SK-N-SH (cell line): Measurements from ENCODE around the gene CALCOCO1. TPM values are rescaled to one million over a fixed set of nuclear protein-coding genes. Genes with fewer than 3 reads are reported as not detected.

Source experiments
- CTCF ChIA-PET: fragments of 300-600, 350-600 bp; formaldehyde crosslinking; extraction: SDS; loops from one replicate; lab custom pipeline; 2021; lab: Yijun Ruan, JAX
- POLR2A ChIA-PET: fragments of 350-600 bp; sonication (Branson Sonifier 250); formaldehyde crosslinking; extraction: SDS; loops from one replicate; lab custom pipeline; 2020; ENCODE audit warnings: antibody characterized with exemption, inconsistent platforms; lab: Yijun Ruan, JAX
- DNase-seq: peaks from one replicate; pipeline ENCODE4 v3.0.0; 2012
- H2AFZ ChIP-seq: fragments of 200-600 bp; sonication (generic); 2 replicates; pipeline ENCODE4 v1.8.1; 2016; ENCODE audit warnings: antibody characterized with exemption, mild to moderate bottlenecking, low read depth
- H3F3A ChIP-seq: fragments of 200-600 bp; sonication (generic); replicated peaks from 2 replicates; pipeline ENCODE3; 2016; ENCODE audit warnings: antibody characterized with exemption, mild to moderate bottlenecking; ENCODE audit not compliant: insufficient read depth
- H3K27ac ChIP-seq, 2 experiments: fragments of 200-500 bp in 1 of 2; fragments of 200-600 bp in 1 of 2; sonication (Bioruptor generic) in 1 of 2; sonication (generic), shearing (Covaris generic) in 1 of 2; 2 replicates each; pipeline versions ENCODE4 v1.5.1 to v1.6.1; 2014 to 2016; ENCODE audit warnings: low read depth in 2 of 2, inconsistent platforms in 1 of 2, low read length in 1 of 2, mild to moderate bottlenecking in 1 of 2, mixed read lengths in 1 of 2
- H3K27me3 ChIP-seq: fragments of 200-600 bp; sonication (generic), shearing (Covaris generic); 2 replicates; pipeline ENCODE4 v1.6.1; 2016; ENCODE audit warnings: mixed run types; ENCODE audit not compliant: insufficient read depth
- H3K36me3 ChIP-seq, 2 experiments: fragments of 200-500 bp in 1 of 2; fragments of 200-600 bp in 1 of 2; sonication (Bioruptor generic) in 1 of 2; sonication (generic) in 1 of 2; replicated peaks in 1 of 2; 2 replicates each; pipeline versions ENCODE3 to v1.5.1; 2014 to 2016; ENCODE audit warnings: low read length in 1 of 2, mild to moderate bottlenecking in 1 of 2; ENCODE audit not compliant: insufficient read depth in 2 of 2, control insufficient read depth in 1 of 2
- H3K4me1 ChIP-seq, 2 experiments: fragments of 200-500 bp in 1 of 2; fragments of 200-600 bp in 1 of 2; sonication (Bioruptor generic) in 1 of 2; sonication (generic), shearing (Covaris generic) in 1 of 2; 2 replicates each; pipeline versions ENCODE4 v1.5.1 to v1.6.1; 2014 to 2016; ENCODE audit warnings: low read depth in 1 of 2, low read length in 1 of 2, mixed run types in 1 of 2; ENCODE audit not compliant: insufficient read depth in 2 of 2, control insufficient read depth in 1 of 2
- H3K4me2 ChIP-seq: fragments of 200-600 bp; sonication (generic), shearing (Covaris generic); 2 replicates; pipeline ENCODE4 v1.6.1; 2017; ENCODE audit warnings: mixed run types
- H3K4me3 ChIP-seq, 2 experiments: fragments of 200-500 bp in 1 of 2; fragments of 200-600 bp in 1 of 2; sonication (Bioruptor generic) in 1 of 2; sonication (generic), shearing (Covaris generic) in 1 of 2; 2 replicates each; pipeline versions ENCODE4 v1.5.1 to v1.8.1; 2014 to 2016; ENCODE audit warnings: low read depth in 2 of 2, inconsistent platforms in 1 of 2, low read length in 1 of 2, mild to moderate bottlenecking in 1 of 2, mixed read lengths in 1 of 2, moderate library complexity in 1 of 2
- H3K79me2 ChIP-seq: fragments of 200-600 bp; sonication (generic); 2 replicates; pipeline ENCODE4 v1.8.1; 2017; ENCODE audit warnings: mild to moderate bottlenecking; ENCODE audit not compliant: insufficient read depth
- H3K9ac ChIP-seq: fragments of 200-600 bp; sonication (generic); 2 replicates; pipeline ENCODE4 v1.6.1; 2017; ENCODE audit warnings: mixed run types
- H3K9me2 ChIP-seq: fragments of 200-600 bp; sonication (generic); 2 replicates; pipeline ENCODE4 v1.6.1; 2017; ENCODE audit warnings: mixed run types
- H3K9me3 ChIP-seq: fragments of 200-600 bp; sonication (generic); 2 replicates; pipeline ENCODE4 v1.6.1; 2017; ENCODE audit warnings: mixed run types, mild to moderate bottlenecking, moderate library complexity
- H4K20me1 ChIP-seq: fragments of 200-600 bp; sonication (generic); 2 replicates; pipeline ENCODE4 v1.6.1; 2017; ENCODE audit warnings: mild to moderate bottlenecking, mixed run types; ENCODE audit not compliant: insufficient read depth
- EP300 ChIP-seq, 2 experiments: IDR thresholded peaks; 2 replicates each; pipeline versions ENCODE4 v1.4.0 to v1.6.1; 2012; ENCODE audit warnings: borderline replicate concordance in 1 of 2, low read depth in 1 of 2, low read length in 1 of 2
- EZH2phosphoT487 ChIP-seq: fragments of 200-600 bp; sonication (generic); IDR thresholded peaks from 2 replicates; pipeline ENCODE4 v1.6.1; 2017; ENCODE audit warnings: low read depth, mixed run types, mild to moderate bottlenecking, antibody characterized with exemption, moderate library complexity, borderline replicate concordance
- FOSL2 ChIP-seq: IDR thresholded peaks from 2 replicates; pipeline ENCODE4 v1.4.0; 2012; ENCODE audit warnings: low read depth, mild to moderate bottlenecking, moderate library complexity, borderline replicate concordance
- FOXM1 ChIP-seq: IDR thresholded peaks from 2 replicates; pipeline ENCODE4 v1.4.0; 2012; ENCODE audit warnings: low read depth, mild to moderate bottlenecking
- GATA2 ChIP-seq: sonication (generic); formaldehyde crosslinking; IDR thresholded peaks from 2 replicates; pipeline ENCODE4 v1.5.0; 2020; ENCODE audit warnings: mild to moderate bottlenecking, missing genetic modification reagents
- MEF2A ChIP-seq: IDR thresholded peaks from 2 replicates; pipeline ENCODE4 v1.4.0; 2012; ENCODE audit warnings: low read depth, borderline replicate concordance
- MXI1 ChIP-seq: IDR thresholded peaks from 2 replicates; pipeline ENCODE4 v1.6.1; 2012; ENCODE audit warnings: mild to moderate bottlenecking, low read depth, low read length, improper control_type of control experiment
- RAD21 ChIP-seq: IDR thresholded peaks from 2 replicates; pipeline ENCODE4 v1.6.1; 2012; ENCODE audit warnings: mild to moderate bottlenecking, low read length
- RCOR1 ChIP-seq: fragments of 150-350 bp; IDR thresholded peaks from 2 replicates; pipeline ENCODE4 v1.6.1; 2017; ENCODE audit warnings: antibody characterized with exemption, low read length
- REST ChIP-seq: IDR thresholded peaks from 2 replicates; pipeline ENCODE4 v1.6.1; 2012; ENCODE audit warnings: mild to moderate bottlenecking, low read depth, low read length, moderate library complexity
- TAF1 ChIP-seq: IDR thresholded peaks from 2 replicates; pipeline ENCODE4 v1.6.1; 2012; ENCODE audit warnings: low read depth, mild to moderate bottlenecking, low read length, moderate library complexity, borderline replicate concordance
- TEAD4 ChIP-seq: IDR thresholded peaks from 2 replicates; pipeline ENCODE4 v1.4.0; 2012; ENCODE audit warnings: mild to moderate bottlenecking, borderline replicate concordance; ENCODE audit not compliant: insufficient read depth
- ZBTB33 ChIP-seq: IDR thresholded peaks from 2 replicates; pipeline ENCODE4 v1.4.0; 2012; ENCODE audit warnings: low read depth, borderline replicate concordance
- WGBS: methylation state at CpG from one replicate; pipeline ENCODE4 v1.1.6; 2017; ENCODE audit warnings: low lambda C conversion rate; 5-methylcytosine and 5-hydroxymethylcytosine counted together
- polyA plus RNA-seq, 3 experiments: library from polyadenylated mRNA; depleted of rRNA; stranded (reverse); fragments of >200 nt; gene quantifications; 2 replicates each; pipeline ENCODE4 v1.2.3, GENCODE V29; 2012
- TF ChIP-seq, protein P1 (sequence below): IDR thresholded peaks from 2 replicates; pipeline ENCODE4 v1.4.0; 2012; ENCODE audit warnings: low read depth, borderline replicate concordance

CALCOCO1 gene
- polyA plus RNA-seq, 1 of the 3 experiments (the other 2 are of a cell fraction), result 72.1 TPM

- CTCF ChIA-PET, result interaction anchor here (1.0 to 28.9 kb wide), 2 partner anchors 30 to 37 kb away, joined by 3 to 760 read pairs; no protein-coding TSS in a partner anchor
- Histone ChIP-seq H3K4me2 (no peak overlapping the region), H3K36me3 (no peaks in the 10 kb centered on the region), H3K27me3 (peaks cover 64% of the 10 kb centered on the region), H3K79me2 (no peaks in the 10 kb centered on the region), H3F3A (no peaks in the 10 kb centered on the region), H3K4me3 (no peak overlapping the region), H3K9me2 (no peaks in the 10 kb centered on the region), H3K9ac (no peak overlapping the region), H3K4me1 (no peaks in the 10 kb centered on the region), H2AFZ (no peak overlapping the region), H3K9me3 (no peaks in the 10 kb centered on the region), H4K20me1 (no peaks in the 10 kb centered on the region), H3K27ac (no peak overlapping the region)
- no peak for DNase-seq
- TF ChIP-seq MEF2A, result no peak
- TF ChIP-seq EP300 (IDR thresholded peaks at IDR 0.05; ENCODE audit: borderline replicate concordance in 1 of 2, low read depth in 1 of 2, low read length in 1 of 2), result no peak
- TF ChIP-seq TEAD4, result no peak
- TF ChIP-seq FOSL2, result no peak
- no peak for TF ChIP-seq EZH2phosphoT487
- TF ChIP-seq FOXM1, result no peak
- TF ChIP-seq GATA2 (CRISPR knock-in tag), result no peak
- TF ChIP-seq MXI1, result no peak
- TF ChIP-seq, protein P1, sequence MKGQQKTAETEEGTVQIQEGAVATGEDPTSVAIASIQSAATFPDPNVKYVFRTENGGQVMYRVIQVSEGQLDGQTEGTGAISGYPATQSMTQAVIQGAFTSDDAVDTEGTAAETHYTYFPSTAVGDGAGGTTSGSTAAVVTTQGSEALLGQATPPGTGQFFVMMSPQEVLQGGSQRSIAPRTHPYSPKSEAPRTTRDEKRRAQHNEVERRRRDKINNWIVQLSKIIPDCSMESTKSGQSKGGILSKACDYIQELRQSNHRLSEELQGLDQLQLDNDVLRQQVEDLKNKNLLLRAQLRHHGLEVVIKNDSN, result no peak
- TF ChIP-seq REST, result no peak
- no peak for TF ChIP-seq TAF1
- TF ChIP-seq RAD21, result no peak
- no peak for TF ChIP-seq ZBTB33
- no peak for TF ChIP-seq RCOR1
- whole genome bisulfite sequencing, result 8% methylated on average over 1 of the region's 1 CpG
- POLR2A ChIA-PET, result no interaction called here
Observed at GRCh38 chr12:53706080-53706479, 21.2 kb downstream of the CALCOCO1 start.
